Mucosa of gallbladder (tissue), 1 donor: ENCODE results near the gene RFXANK. TPM values are rescaled to one million over a fixed set of nuclear protein-coding genes. Genes with fewer than 3 reads are reported as not detected.

ENCODE experiments used
- DNase-seq: peaks from one replicate; pipeline ENCODE4 v3.0.0-alpha.2; 2020; ENCODE audit warnings: low spot score
- total RNA-seq: library from RNA; stranded (reverse); gene quantifications from one replicate; pipeline ENCODE4 v1.2.1, GENCODE V29; 2021
- donor health status: DM: no; HTN: no; CAD: no.

RFXANK gene
- total RNA-seq, 1 donor from 2014 or later = 64.7 TPM

GRCh38 chr19:19232261-19232721, 40.2 kb downstream of the RFXANK start:
- DNase-seq = no peak

- DNase-seq = no peak
Observed at GRCh38 chr19:19234220-19234816, 42.3 kb downstream of the RFXANK start.

- no peak for DNase-seq
Observed at GRCh38 chr19:19236173-19236572, 44.1 kb downstream of the RFXANK start.

GRCh38 chr19:19238126-19238894, 46.3 kb downstream of the RFXANK start:
- DNase-seq = no peak

- DNase-seq = no peak
Observed at GRCh38 chr19:19239675-19240074, 47.6 kb downstream of the RFXANK start.

- no peak for DNase-seq
Observed at GRCh38 chr19:19240476-19240875, 48.4 kb downstream of the RFXANK start.

GRCh38 chr19:19250196-19250801, 58.2 kb downstream of the RFXANK start:
- DNase-seq = no peak

Other genes with a start within 250 kb of the RFXANK start
- 69.8 TPM for gene SUGP2, start 158.7 kb upstream of the RFXANK start, total RNA-seq
- gene ARMC6, start 158.7 kb upstream of the RFXANK start, total RNA-seq = 19.5 TPM
- gene SLC25A42, start 128.3 kb upstream of the RFXANK start, total RNA-seq = 10.5 TPM
- 33.2 TPM for gene TMEM161A, start 53.8 kb upstream of the RFXANK start, total RNA-seq
- 4.3 TPM for gene MEF2B, start 22.0 kb upstream of the RFXANK start, total RNA-seq
- gene BORCS8, start 106 bp upstream of the RFXANK start, total RNA-seq = 29.8 TPM
- 12.9 TPM for gene NR2C2AP, start 11.2 kb downstream of the RFXANK start, total RNA-seq
- not detected for gene NCAN, start 19.7 kb downstream of the RFXANK start, total RNA-seq
- gene TM6SF2, start 81.0 kb downstream of the RFXANK start, total RNA-seq = 1.8 TPM
- 53.1 TPM for gene SUGP1, start 128.3 kb downstream of the RFXANK start, total RNA-seq
- gene MAU2, start 128.6 kb downstream of the RFXANK start, total RNA-seq = 70.1 TPM
- 110 TPM for gene GATAD2A, start 213.4 kb downstream of the RFXANK start, total RNA-seq